A549 (cell line): ENCODE results near the gene TDRD3. TPM values are rescaled to one million over a fixed set of nuclear protein-coding genes. Genes with fewer than 3 reads are reported as not detected.

Source experiments
- ATAC-seq, 2 experiments: fragments of 200-7000 bp in 1 of 2; fragments of >200 bp in 1 of 2; cut with Nextera tagmentation in 1 of 2; cut with Tn5 transposase in 1 of 2; 3 replicates each; pipeline versions ENCODE4 v1.8.0 to v1.9.1; 2018 to 2020; ENCODE audit warnings: mild to moderate bottlenecking in 1 of 2, moderate library complexity in 1 of 2
- CTCF ChIA-PET: fragments of 300-600 bp; sonication (Branson Sonifier 250); formaldehyde crosslinking; extraction: SDS; loops from one replicate; lab custom pipeline; 2021; ENCODE audit warnings: antibody characterized with exemption, inconsistent platforms; lab: Yijun Ruan, JAX
- POLR2A ChIA-PET: fragments of 350-600 bp; formaldehyde crosslinking; extraction: SDS; loops from one replicate; lab custom pipeline; 2021; ENCODE audit warnings: antibody characterized with exemption, inconsistent platforms; lab: Yijun Ruan, JAX
- DNase-seq, 2 experiments: peaks; one replicate each; pipeline versions ENCODE4 v3.0.0 to v3.0.0-alpha.2; 2011 to 2016; ENCODE audit warnings: low read depth in 1 of 2, low spot score in 1 of 2
- FAIRE-seq: peaks from 2 replicates; lab custom pipeline; 2011; peaks lifted over from hg19 to GRCh38; lab: Jason Lieb, UNC
- H3K27ac ChIP-seq, 2 experiments: fragments of >200 bp; sonication (Bioruptor Twin); formaldehyde crosslinking; 3 replicates each; pipeline ENCODE4 v1.5.1; 2016 to 2017
- H3K4me1 ChIP-seq: fragments of >200 bp; sonication (Bioruptor Twin); formaldehyde crosslinking; 3 replicates; pipeline ENCODE4 v1.6.1; 2016
- H3K4me2 ChIP-seq: fragments of >200 bp; sonication (Bioruptor Twin); formaldehyde crosslinking; 3 replicates; pipeline ENCODE4 v1.6.1; 2016
- H3K4me3 ChIP-seq: fragments of >200 bp; sonication (Bioruptor Twin); formaldehyde crosslinking; 3 replicates; pipeline ENCODE4 v1.5.1; 2016
- H3K9me3 ChIP-seq: fragments of >200 bp; sonication (Bioruptor Twin); formaldehyde crosslinking; 3 replicates; pipeline ENCODE4 v1.6.1; 2016
- CBX8 ChIP-seq: fragments of 200-600 bp; sonication (generic); IDR thresholded peaks from 2 replicates; pipeline ENCODE4 v1.6.1; 2016
- CEBPB ChIP-seq, 2 experiments: fragments of >200 bp in 1 of 2; sonication (Bioruptor Twin) in 1 of 2; formaldehyde crosslinking in 1 of 2; IDR thresholded peaks; 2 replicates each; pipeline ENCODE4 v1.6.1; 2012 to 2016
- CHD4 ChIP-seq: fragments of 200-600 bp; sonication (generic); IDR thresholded peaks from 2 replicates; pipeline ENCODE4 v1.6.1; 2016; ENCODE audit warnings: antibody characterized with exemption, mild to moderate bottlenecking, borderline replicate concordance
- EP300 ChIP-seq, 2 experiments: fragments of >200 bp; sonication (Bioruptor Twin); formaldehyde crosslinking; IDR thresholded peaks; 2 replicates in 1 of 2; 3 replicates in 1 of 2; pipeline ENCODE4 v1.6.1; 2016 to 2017
- FOSB ChIP-seq: fragments of 250-450 bp; sonication (Bioruptor Pico); IDR thresholded peaks from 2 replicates; pipeline ENCODE4 v1.5.0; 2020; ENCODE audit warnings: mild to moderate bottlenecking, moderate library complexity
- FOXS1 ChIP-seq: fragments of 250-450 bp; sonication (Bioruptor Pico); IDR thresholded peaks from 2 replicates; pipeline ENCODE4 v1.5.0; 2020; ENCODE audit warnings: mild to moderate bottlenecking, moderate library complexity
- GATA3 ChIP-seq: IDR thresholded peaks from 2 replicates; pipeline ENCODE4 v1.6.1; 2012; ENCODE audit warnings: borderline replicate concordance
- HDAC2 ChIP-seq: fragments of 200-600 bp; sonication (generic); IDR thresholded peaks from 2 replicates; pipeline ENCODE4 v1.6.1; 2016
- HOXB5 ChIP-seq: fragments of 250-450 bp; sonication (Bioruptor Pico); IDR thresholded peaks from 2 replicates; pipeline ENCODE4 v1.5.0; 2020; ENCODE audit warnings: mild to moderate bottlenecking, moderate library complexity
- KDM1A ChIP-seq: fragments of 200-600 bp; sonication (generic); IDR thresholded peaks from 2 replicates; pipeline ENCODE4 v1.6.1; 2016; ENCODE audit warnings: low read depth, mild to moderate bottlenecking
- MAZ ChIP-seq: fragments of 150-350 bp; IDR thresholded peaks from 2 replicates; pipeline ENCODE4 v1.6.1; 2014; ENCODE audit warnings: antibody characterized with exemption, low read depth, low read length, borderline replicate concordance
- MYC ChIP-seq: IDR thresholded peaks from 2 replicates; pipeline ENCODE4 v1.6.1; 2012; ENCODE audit warnings: mild to moderate bottlenecking, inconsistent platforms, low read length, improper control_type of control experiment, borderline replicate concordance
- NPAS2 ChIP-seq: fragments of 250-450 bp; sonication (Bioruptor Pico); IDR thresholded peaks from 2 replicates; pipeline ENCODE4 v1.8.0; 2022; ENCODE audit warnings: mild to moderate bottlenecking, moderate library complexity, borderline replicate concordance
- POLR2A ChIP-seq: IDR thresholded peaks from 2 replicates; pipeline ENCODE4 v1.6.1; 2012; ENCODE audit warnings: mild to moderate bottlenecking, low read length
- RAD21 ChIP-seq, 2 experiments: fragments of >200 bp in 1 of 2; sonication (Bioruptor Twin) in 1 of 2; formaldehyde crosslinking in 1 of 2; IDR thresholded peaks in 1 of 2; conservative IDR thresholded peaks in 1 of 2; 2 replicates in 1 of 2; 3 replicates in 1 of 2; pipeline ENCODE4 v1.6.1; 2012 to 2018; ENCODE audit warnings: inconsistent platforms in 1 of 2
- RARB ChIP-seq: fragments of 250-450 bp; sonication (Bioruptor Pico); IDR thresholded peaks from 2 replicates; pipeline ENCODE4 v1.8.0; 2021; ENCODE audit warnings: mild to moderate bottlenecking, moderate library complexity
- SMC3 ChIP-seq: fragments of >200 bp; sonication (Bioruptor Twin); formaldehyde crosslinking; IDR thresholded peaks from 3 replicates; pipeline ENCODE4 v1.6.1; 2018; ENCODE audit warnings: inconsistent platforms
- ZNF302 ChIP-seq: fragments of 250-450 bp; sonication (Bioruptor Pico); IDR thresholded peaks from 2 replicates; pipeline ENCODE4 v1.9.0; 2021; ENCODE audit warnings: inconsistent platforms, mild to moderate bottlenecking, moderate library complexity
- ZSCAN20 ChIP-seq: fragments of 250-450 bp; sonication (Bioruptor Pico); IDR thresholded peaks from 2 replicates; pipeline ENCODE4 v1.8.0; 2022; ENCODE audit warnings: mild to moderate bottlenecking, moderate library complexity
- WGBS: methylation state at CpG from one replicate; pipeline ENCODE4 v1.1.6; 2017; ENCODE audit errors: missing lambda C conversion rate; 5-methylcytosine and 5-hydroxymethylcytosine counted together
- polyA plus RNA-seq, 4 experiments: library from polyadenylated mRNA; depleted of rRNA in 3 of 4; stranded (reverse); fragments of >200 nt; fragmentation: RNase III in 1 of 4; extraction: RNeasy Plus Mini Kit Qiagen cat#74134 plus additional on column Dnase treatment in 1 of 4; gene quantifications; 2 replicates in 3 of 4; 3 replicates in 1 of 4; pipeline ENCODE4 v1.2.3, GENCODE V29; 2011 to 2017
- TF ChIP-seq, protein P1 (sequence below): fragments of 450-650 bp; IDR thresholded peaks from 2 replicates; pipeline ENCODE4 v1.6.1; 2014; ENCODE audit warnings: antibody characterized with exemption
- TF ChIP-seq, protein P2 (sequence below): fragments of >200 bp; sonication (Bioruptor Twin); formaldehyde crosslinking; IDR thresholded peaks from 3 replicates; pipeline ENCODE4 v1.5.1; 2016
- TF ChIP-seq, protein P3 (sequence below): IDR thresholded peaks from 2 replicates; pipeline ENCODE4 v1.6.1; 2012; ENCODE audit warnings: low read depth, borderline replicate concordance
- TF ChIP-seq, protein P4 (sequence below): fragments of 150-350 bp; IDR thresholded peaks from 2 replicates; pipeline ENCODE4 v1.6.1; 2014; ENCODE audit warnings: low read depth, mild to moderate bottlenecking, low read length

The TDRD3 gene
- polyA plus RNA-seq, 2 of the 4 experiments (the other 2 are of a cell fraction): 5.7 to 11.8 TPM

DNA sequence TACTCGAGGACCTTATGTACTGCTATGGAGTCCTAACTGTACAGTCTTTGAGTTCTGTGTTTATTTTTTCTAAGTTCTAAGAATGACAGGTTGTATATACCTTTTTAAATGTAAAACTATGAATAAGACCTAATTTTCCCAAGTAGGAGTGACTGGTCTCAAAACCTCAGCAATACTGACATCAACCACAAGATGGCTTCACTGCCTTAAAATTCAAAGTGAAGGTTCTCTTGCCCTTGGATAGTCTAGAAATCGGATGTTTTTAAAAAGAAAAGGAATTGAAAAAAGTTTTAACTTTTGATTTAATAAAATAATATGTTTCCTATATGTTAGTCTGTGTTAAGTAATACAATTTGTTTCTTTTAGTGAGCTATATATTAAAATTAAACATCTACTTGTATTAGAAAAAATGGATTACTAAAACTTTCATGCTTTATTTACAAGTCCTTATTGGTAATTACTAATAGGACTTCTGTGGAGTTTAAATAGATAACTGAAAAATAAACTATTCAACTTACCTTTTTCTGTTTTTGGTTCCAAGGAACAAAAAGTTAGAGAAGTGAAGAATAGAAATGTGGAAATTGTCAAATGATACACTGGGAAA lies 52.0 kb downstream of the TDRD3 start:
- H3K9me3 ChIP-seq: no peaks in the 10 kb centered on the region
- DNase-seq (peak; percentile 23 to 42), FAIRE-seq (no peak), ATAC-seq (peak in 1 of 2 experiments; percentile 57; a peak in 2 of 6 replicates)
- H3K4me1 ChIP-seq: no peaks in the 10 kb centered on the region
- CTCF ChIA-PET: interaction anchor here (0.6 to 3.2 kb wide), 4 partner anchors 12 to 178 kb away, joined by 3 to 11 read pairs (median 4); no protein-coding TSS in a partner anchor
- H3K4me3 ChIP-seq: no peak overlapping the region
- H3K27ac ChIP-seq: no peak overlapping the region
- no peak overlapping the region for H3K4me2 ChIP-seq
- 5% methylated on average over 2 of the region's 2 CpGs for WGBS
- POLR2A ChIA-PET: no interaction called here
- TF ChIP-seq, protein P1, sequence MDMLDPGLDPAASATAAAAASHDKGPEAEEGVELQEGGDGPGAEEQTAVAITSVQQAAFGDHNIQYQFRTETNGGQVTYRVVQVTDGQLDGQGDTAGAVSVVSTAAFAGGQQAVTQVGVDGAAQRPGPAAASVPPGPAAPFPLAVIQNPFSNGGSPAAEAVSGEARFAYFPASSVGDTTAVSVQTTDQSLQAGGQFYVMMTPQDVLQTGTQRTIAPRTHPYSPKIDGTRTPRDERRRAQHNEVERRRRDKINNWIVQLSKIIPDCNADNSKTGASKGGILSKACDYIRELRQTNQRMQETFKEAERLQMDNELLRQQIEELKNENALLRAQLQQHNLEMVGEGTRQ: no peak
- no peak for TF ChIP-seq RARB (CRISPR knock-in tag)
- peak; percentile 25; the same call in 2 of the 3 replicates for TF ChIP-seq SMC3
- TF ChIP-seq, protein P2, sequence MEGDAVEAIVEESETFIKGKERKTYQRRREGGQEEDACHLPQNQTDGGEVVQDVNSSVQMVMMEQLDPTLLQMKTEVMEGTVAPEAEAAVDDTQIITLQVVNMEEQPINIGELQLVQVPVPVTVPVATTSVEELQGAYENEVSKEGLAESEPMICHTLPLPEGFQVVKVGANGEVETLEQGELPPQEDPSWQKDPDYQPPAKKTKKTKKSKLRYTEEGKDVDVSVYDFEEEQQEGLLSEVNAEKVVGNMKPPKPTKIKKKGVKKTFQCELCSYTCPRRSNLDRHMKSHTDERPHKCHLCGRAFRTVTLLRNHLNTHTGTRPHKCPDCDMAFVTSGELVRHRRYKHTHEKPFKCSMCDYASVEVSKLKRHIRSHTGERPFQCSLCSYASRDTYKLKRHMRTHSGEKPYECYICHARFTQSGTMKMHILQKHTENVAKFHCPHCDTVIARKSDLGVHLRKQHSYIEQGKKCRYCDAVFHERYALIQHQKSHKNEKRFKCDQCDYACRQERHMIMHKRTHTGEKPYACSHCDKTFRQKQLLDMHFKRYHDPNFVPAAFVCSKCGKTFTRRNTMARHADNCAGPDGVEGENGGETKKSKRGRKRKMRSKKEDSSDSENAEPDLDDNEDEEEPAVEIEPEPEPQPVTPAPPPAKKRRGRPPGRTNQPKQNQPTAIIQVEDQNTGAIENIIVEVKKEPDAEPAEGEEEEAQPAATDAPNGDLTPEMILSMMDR: peak; percentile 41
- no peak for TF ChIP-seq POLR2A
- TF ChIP-seq HOXB5: no peak
- TF ChIP-seq CEBPB (IDR thresholded peaks at IDR 0.05): no peak
- no peak for TF ChIP-seq CBX8
- no peak for TF ChIP-seq MYC
- TF ChIP-seq MAZ: no peak
- no peak for TF ChIP-seq ZNF302 (CRISPR knock-in tag)
- TF ChIP-seq NPAS2 (CRISPR knock-in tag): no peak
- TF ChIP-seq RAD21 (conservative IDR thresholded peaks at IDR 0.05 in 1 of 2, IDR thresholded peaks at IDR 0.05 in 1 of 2): peak; percentile 36 to 43; a peak in 4 of 5 replicates
- TF ChIP-seq FOSB (CRISPR knock-in tag): no peak
- TF ChIP-seq FOXS1 (CRISPR knock-in tag): no peak
- no peak for TF ChIP-seq KDM1A
- TF ChIP-seq CHD4: no peak
- no peak for TF ChIP-seq ZSCAN20 (CRISPR knock-in tag)

DNA sequence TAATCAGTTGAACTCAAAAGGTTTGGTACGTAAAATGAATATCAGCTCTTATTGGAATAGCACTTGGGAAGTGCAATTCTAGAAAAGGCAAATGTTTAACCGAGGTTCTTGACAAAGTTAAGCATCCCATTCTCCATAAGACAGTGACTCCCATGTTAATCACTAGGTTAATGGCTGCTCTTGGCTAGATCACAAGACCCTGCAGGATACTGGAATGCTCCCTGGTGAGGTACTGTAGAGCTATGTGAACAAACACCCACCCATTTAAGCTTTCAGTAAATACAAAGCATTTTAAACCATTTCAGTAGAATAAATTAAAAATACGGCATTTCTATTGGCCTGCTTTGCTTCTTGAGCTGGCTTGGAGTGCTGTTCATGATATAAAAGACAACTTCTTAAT lies 56.5 kb downstream of the TDRD3 start:
- TF ChIP-seq KDM1A: no peak
- no peak for TF ChIP-seq HDAC2
- TF ChIP-seq, protein P3, sequence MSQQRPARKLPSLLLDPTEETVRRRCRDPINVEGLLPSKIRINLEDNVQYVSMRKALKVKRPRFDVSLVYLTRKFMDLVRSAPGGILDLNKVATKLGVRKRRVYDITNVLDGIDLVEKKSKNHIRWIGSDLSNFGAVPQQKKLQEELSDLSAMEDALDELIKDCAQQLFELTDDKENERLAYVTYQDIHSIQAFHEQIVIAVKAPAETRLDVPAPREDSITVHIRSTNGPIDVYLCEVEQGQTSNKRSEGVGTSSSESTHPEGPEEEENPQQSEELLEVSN: no peak
- no peak for TF ChIP-seq RARB (CRISPR knock-in tag)
- TF ChIP-seq, protein P4, sequence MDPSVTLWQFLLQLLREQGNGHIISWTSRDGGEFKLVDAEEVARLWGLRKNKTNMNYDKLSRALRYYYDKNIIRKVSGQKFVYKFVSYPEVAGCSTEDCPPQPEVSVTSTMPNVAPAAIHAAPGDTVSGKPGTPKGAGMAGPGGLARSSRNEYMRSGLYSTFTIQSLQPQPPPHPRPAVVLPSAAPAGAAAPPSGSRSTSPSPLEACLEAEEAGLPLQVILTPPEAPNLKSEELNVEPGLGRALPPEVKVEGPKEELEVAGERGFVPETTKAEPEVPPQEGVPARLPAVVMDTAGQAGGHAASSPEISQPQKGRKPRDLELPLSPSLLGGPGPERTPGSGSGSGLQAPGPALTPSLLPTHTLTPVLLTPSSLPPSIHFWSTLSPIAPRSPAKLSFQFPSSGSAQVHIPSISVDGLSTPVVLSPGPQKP: no peak
- no peak for TF ChIP-seq EP300 (IDR thresholded peaks at IDR 0.05)
- TF ChIP-seq NPAS2 (CRISPR knock-in tag): no peak
- TF ChIP-seq GATA3: no peak
- CTCF ChIA-PET: interaction anchor here (0.6 kb wide), 1 partner anchor 773 kb away, joined by 3 read pairs; no protein-coding TSS in a partner anchor
- FAIRE-seq: no peak
- no peaks in the 10 kb centered on the region for H3K9me3 ChIP-seq
- ATAC-seq: no peak
- no peaks in the 10 kb centered on the region for H3K4me1 ChIP-seq
- H3K27ac ChIP-seq: no peak overlapping the region
- H3K4me2 ChIP-seq: no peak overlapping the region
- H3K4me3 ChIP-seq: no peak overlapping the region
- POLR2A ChIA-PET: no interaction called here
- no peak for DNase-seq
- WGBS: 67% methylated on average over 3 of the region's 3 CpGs
